Measurements from ENCODE around the gene ESRRG. TPM values are rescaled to one million over a fixed set of nuclear protein-coding genes. Genes with fewer than 3 reads are reported as not detected.

ESRRG gene
- total RNA-seq, 2 donors from 2014 or later, result not detected

GRCh38 chr1:216621536-216621935 lies 101.7 kb downstream of the ESRRG start:
- TF ChIP-seq CTCF (IDR thresholded peaks at IDR 0.05), result no peak
- no peaks in the 10 kb centered on the region for H3K9me3 ChIP-seq
- no peak overlapping the region for H3K4me3 ChIP-seq
- DNase-seq (ENCODE audit: low spot score) (no peak), ATAC-seq (ENCODE audit: insufficient number of reproducible peaks, low FRiP score, low read depth) (no peak)
- H3K27ac ChIP-seq, result no peak overlapping the region
- no peaks in the 10 kb centered on the region for H3K4me1 ChIP-seq (ENCODE audit: control insufficient read depth in 1 of 2, low read depth in 2 of 2)
- H3K27me3 ChIP-seq (replicated peaks; ENCODE audit: insufficient read depth), result no peaks in the 10 kb centered on the region
- no peaks in the 10 kb centered on the region for H3K36me3 ChIP-seq

GRCh38 chr1:216617081-216617875 lies 106.0 kb downstream of the ESRRG start:
- ATAC-seq (ENCODE audit: insufficient number of reproducible peaks, low FRiP score, low read depth) (no peak), DNase-seq (ENCODE audit: low spot score) (no peak)
- Histone ChIP-seq H3K27ac (no peak overlapping the region), H3K36me3 (no peaks in the 10 kb centered on the region), H3K4me1 (ENCODE audit: control insufficient read depth in 1 of 2, low read depth in 2 of 2) (no peaks in the 10 kb centered on the region), H3K9me3 (no peaks in the 10 kb centered on the region), H3K4me3 (no peak overlapping the region), H3K27me3 (replicated peaks; ENCODE audit: insufficient read depth) (no peaks in the 10 kb centered on the region)
- TF ChIP-seq CTCF (IDR thresholded peaks at IDR 0.05), result no peak

- Histone ChIP-seq H3K36me3 (no peaks in the 10 kb centered on the region), H3K27ac (no peak overlapping the region), H3K9me3 (no peaks in the 10 kb centered on the region), H3K4me3 (no peak overlapping the region), H3K4me1 (ENCODE audit: control insufficient read depth in 1 of 2, low read depth in 2 of 2) (no peaks in the 10 kb centered on the region), H3K27me3 (replicated peaks; ENCODE audit: insufficient read depth) (no peaks in the 10 kb centered on the region)
- DNase-seq (ENCODE audit: low spot score) (no peak), ATAC-seq (ENCODE audit: insufficient number of reproducible peaks, low FRiP score, low read depth) (no peak)
- no peak for TF ChIP-seq CTCF (IDR thresholded peaks at IDR 0.05)
Observed at GRCh38 chr1:216616425-216616824, 106.8 kb downstream of the ESRRG start.

- Histone ChIP-seq H3K27ac (no peak overlapping the region), H3K4me1 (ENCODE audit: control insufficient read depth in 1 of 2, low read depth in 2 of 2) (no peaks in the 10 kb centered on the region), H3K4me3 (no peak overlapping the region), H3K9me3 (no peaks in the 10 kb centered on the region), H3K27me3 (replicated peaks; ENCODE audit: insufficient read depth) (no peaks in the 10 kb centered on the region), H3K36me3 (no peaks in the 10 kb centered on the region)
- no peak for DNase-seq (ENCODE audit: low spot score)
- no peak for TF ChIP-seq CTCF (IDR thresholded peaks at IDR 0.05)
- ATAC-seq (ENCODE audit: insufficient number of reproducible peaks, low FRiP score, low read depth), result no peak
Observed at GRCh38 chr1:216614011-216614934, 109.0 kb downstream of the ESRRG start.

GRCh38 chr1:216612291-216612690 lies 110.9 kb downstream of the ESRRG start:
- H3K4me3 ChIP-seq, result no peak overlapping the region
- H3K4me1 ChIP-seq (ENCODE audit: control insufficient read depth in 1 of 2, low read depth in 2 of 2), result no peaks in the 10 kb centered on the region
- TF ChIP-seq CTCF (IDR thresholded peaks at IDR 0.05), result no peak
- H3K9me3 ChIP-seq, result no peaks in the 10 kb centered on the region
- ATAC-seq (ENCODE audit: insufficient number of reproducible peaks, low FRiP score, low read depth) (no peak), DNase-seq (ENCODE audit: low spot score) (no peak)
- H3K27me3 ChIP-seq (replicated peaks; ENCODE audit: insufficient read depth), result no peaks in the 10 kb centered on the region
- no peak overlapping the region for H3K27ac ChIP-seq
- H3K36me3 ChIP-seq, result no peaks in the 10 kb centered on the region

Data from thoracic aorta (tissue), 2 donors.